Left cardiac atrium (tissue), 4 donors: Measurements from ENCODE around the gene HAAO. TPM values are rescaled to one million over a fixed set of nuclear protein-coding genes. Genes with fewer than 3 reads are reported as not detected.

Experiments used
- ATAC-seq, 2 donors: fragments of 200-7000 bp; cut with Tn5 transposase; one replicate each; pipeline ENCODE4 v1.9.1; 2020; ENCODE audit warnings: mild to moderate bottlenecking in 2 of 2, moderate library complexity in 2 of 2
- DNase-seq: peaks from one replicate; pipeline ENCODE4 v3.0.0-alpha.2; 2020
- intact Hi-C, 2 donors: fragments of 100-400 bp; cut with DNase I; formaldehyde crosslinking; loops; one replicate each; pipeline versions ENCODE4 v1.14.1 to v1.15.1; 2022 to 2023
- total RNA-seq, 2 donors: library from RNA; stranded (reverse); fragmentation: NEBNext Ultra II Directional; extraction: Animal tissue kit (Norgen Biotek cat#: 25700); gene quantifications; one replicate each; pipeline ENCODE4 v1.2.1, GENCODE V29; 2021
- donor health status: DM: no; HTN: yes; CAD: no.
- donor health status: DM: no; HTN: yes; CAD: no; lungs with severe emphysema.
- donor health status: DM: yes; HTN: yes; CAD: no.
- donor health status: Dilated cardiomyopathy.

The HAAO gene
- total RNA-seq, 2 donors from 2014 or later = 2.5 to 3.4 TPM

DNA sequence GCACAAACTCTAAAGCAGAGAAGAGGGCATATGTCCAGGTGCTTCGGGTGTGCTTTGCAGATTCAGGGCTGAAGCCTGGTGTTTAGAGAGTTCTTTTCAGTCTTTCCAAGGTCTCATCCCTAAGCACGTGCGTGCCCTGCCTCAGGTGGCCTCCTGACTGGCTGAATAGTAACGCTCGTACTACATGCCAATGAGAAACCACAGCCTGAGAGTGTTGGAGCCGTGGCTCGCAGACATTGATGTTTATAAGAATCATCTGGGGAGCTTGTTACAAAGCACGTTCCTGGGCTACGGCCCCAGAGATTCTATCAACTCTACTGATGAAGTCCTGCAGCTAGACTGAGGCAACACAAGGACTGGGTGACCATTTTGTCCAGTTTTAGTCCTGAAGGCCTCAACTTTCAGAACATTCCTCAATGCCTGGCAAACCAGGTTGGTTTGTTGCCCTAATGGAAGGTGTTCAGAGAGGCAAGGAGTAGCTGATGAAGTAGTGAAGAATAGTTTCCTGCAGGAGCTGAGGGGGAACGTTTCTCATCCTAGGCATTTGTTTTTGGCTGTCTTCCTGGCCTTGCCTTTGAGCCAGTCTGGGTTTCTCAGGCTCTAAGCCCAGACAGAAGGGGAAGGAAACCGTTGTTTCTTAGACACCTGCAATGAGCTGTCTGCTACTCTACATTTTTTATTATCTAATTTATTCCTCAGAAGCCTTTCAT lies 31.5 kb upstream of the HAAO start:
- DNase-seq (no peak), ATAC-seq (no peak)
- intact Hi-C loops = no loop called here

DNA sequence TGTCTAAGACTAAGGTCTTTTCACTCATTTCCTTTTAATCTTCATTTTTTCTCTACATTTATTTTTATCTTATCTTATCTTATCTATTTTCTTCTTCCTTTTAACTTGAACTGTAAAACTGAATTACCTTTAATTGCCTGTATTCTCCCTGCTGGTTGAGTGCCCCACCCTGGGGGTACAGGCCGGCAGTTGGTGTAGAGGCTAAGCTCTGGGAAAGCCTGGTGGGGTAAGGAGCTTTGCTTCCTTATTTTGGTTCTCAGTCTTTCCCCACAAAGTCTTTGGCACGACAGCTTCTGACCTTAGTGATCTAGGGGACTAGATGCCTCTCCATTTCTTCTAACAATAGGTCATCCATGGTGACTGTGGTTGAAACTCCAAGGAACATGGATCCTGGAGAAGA lies 26.8 kb upstream of the HAAO start:
- intact Hi-C loops = no loop called here
- no peak for DNase-seq
- ATAC-seq = no peak

DNA sequence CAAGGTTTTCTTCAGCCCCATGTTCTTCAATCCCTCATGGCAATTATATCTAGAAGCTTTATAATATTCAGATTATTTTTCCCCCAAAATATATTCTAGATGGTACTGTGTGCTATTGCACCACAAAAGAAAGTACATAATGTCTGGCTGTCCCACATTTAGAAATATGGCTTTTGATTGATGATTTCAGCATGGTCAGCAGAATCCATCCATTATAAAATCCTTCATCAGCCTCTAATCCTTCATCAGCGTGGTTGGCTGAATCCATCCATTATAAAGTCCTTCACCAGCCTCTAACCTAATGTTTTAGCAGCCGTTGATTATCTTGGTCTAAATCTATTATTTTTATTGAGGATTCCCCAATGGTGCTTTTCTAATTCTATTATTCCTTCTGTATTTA lies 23.3 kb upstream of the HAAO start:
- no peak for ATAC-seq
- DNase-seq = no peak
- intact Hi-C loops = no loop called here

DNA sequence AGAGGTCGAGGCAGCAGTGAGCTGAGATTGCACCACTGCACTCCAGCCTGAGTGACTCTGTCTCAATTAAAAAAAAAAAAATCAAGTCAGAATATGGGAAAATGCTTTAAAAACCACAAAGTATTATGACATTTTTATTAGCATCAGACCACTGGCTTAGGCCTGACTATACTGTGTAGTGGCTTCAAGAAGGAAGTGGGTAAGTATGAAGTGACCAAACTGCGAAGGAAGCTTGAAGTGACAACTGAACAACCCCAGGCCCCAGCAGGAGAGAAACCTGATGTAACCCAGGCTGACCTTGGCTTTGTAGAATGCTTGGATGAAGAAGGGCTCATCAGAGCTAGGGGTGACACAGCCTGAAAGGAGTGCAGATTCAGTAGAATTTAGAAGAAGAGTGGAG lies 21.4 kb upstream of the HAAO start:
- ATAC-seq (no peak), DNase-seq (no peak)
- intact Hi-C loops = no loop called here

DNA sequence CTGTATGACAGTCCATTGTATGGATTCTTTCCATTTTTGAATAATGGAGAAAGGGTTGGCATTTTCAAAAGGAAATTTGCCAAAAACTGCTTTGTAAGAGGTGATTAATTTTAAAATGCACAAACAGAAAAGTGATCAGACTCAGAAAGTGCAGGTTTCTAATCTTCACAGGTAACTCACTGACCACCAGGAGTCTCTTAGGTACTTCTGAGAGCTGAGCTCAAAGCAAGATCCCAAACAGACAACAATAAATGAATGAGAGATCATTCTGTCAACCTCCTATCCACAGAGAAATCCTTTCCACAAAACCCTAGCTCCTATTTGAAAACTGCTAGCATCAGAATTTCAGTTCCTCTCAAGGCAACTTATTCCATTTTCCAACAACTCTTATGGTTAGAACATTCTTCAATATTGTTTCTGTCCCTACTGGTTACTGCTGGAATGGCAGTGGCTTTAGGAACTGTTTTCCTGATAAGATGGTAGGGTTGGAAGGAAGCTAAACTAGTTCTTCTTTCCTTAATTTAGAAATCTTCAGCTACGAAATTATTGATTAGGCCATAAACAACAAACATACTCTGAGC lies 20.6 kb upstream of the HAAO start:
- ATAC-seq (no peak), DNase-seq (no peak)
- intact Hi-C loops = no loop called here

DNA sequence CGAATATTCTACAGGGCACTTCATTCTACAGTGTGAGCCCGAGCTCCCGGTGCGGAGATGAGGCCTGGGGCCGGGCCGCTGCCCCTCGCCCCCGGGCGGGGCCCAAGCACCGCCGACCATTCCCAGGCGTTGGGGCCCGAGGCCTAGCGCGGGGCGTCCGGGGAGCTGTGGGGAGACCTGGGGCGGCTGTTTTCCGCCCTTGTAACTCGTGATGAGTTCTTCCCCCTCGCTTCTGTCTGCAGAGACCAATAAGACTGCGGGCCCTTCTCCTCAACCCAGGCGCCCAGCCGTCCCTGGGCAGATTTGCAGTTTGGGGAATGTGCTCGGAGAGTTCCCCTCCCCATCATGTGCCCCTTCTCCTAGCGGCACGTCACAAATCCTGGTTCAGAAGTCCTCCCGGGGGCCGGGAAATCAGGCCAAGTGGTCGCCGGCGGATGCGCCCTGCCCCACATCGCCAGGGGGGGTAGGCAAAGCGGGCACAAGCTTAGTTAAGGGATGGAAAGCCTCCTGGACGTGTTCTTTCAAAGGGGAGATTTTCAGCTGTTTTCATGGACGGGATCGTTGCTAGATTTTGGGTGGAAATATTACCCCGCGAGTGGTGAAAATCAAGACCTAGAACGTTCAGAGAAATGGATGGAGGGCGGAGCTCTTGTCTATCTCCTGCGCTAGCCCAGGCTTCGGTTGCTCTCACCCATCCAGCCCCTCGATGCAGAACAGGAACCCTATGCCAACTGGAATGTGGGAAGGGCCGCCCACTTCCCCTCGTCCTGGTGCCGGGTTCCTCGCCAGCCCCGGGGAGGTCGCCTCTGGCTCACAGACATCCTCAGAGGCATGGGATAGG lies 18.8 kb upstream of the HAAO start:
- ATAC-seq = peak; percentile 19 to 32
- intact Hi-C loops = no loop called here
- peak; percentile 73 for DNase-seq

DNA sequence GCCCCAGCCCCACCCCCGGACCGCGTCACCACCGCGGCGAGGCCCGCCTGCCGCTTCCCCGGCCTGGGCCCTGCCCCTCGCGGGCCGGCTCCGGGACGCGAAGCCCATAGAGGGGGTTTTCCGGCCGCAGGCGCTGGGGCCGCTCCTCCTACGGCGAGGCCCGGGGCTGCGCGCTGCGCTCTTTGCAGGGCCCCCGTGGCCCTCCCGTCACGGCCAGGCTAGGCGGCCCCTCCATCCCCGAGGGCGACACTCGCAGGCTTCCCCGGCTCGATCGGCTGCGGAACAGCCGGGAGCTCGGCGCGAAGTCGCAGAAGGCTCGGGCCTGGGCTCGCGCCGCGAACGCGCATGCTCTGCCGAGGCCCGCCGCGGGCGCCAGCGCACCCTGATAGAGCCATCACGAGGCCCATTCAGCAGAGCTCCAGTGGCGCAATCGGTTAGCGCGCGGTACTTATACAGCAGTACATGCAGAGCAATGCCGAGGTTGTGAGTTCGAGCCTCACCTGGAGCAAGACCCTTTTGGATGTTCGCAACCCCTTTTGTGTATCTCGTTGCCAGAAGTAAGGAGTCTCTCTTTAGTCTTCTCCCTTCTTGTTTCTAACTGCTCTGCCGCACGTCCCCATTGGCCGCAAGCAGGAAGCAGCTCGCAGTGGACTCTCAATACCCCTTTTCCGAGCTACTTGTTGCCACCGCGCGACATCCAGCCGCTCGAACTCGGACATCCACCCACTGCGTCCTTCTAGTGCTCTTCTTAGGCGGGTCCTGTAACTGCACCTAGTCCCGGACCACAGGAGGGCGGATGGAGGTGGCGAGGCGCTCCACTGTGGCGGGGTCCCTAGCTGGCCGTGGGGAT lies 18.0 kb upstream of the HAAO start:
- intact Hi-C loops = no loop called here
- peak; percentile 95 for DNase-seq
- ATAC-seq = peak; percentile 92 to 93

DNA sequence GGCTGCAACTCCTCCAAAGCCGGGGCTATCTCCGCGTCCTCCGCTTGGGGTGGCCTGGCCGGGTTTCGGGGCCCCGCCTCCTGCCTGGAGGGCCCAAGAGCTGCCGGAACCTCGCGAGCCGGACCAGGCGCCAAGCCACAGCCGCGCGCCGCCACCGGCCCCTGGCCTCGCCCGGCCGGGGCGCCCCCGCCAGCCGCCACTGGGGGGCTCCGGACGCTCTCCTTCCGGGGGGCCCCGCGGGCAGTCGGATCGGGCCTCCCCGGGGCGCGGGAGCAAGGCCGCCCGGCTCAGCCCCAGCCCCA lies 17.4 kb upstream of the HAAO start:
- DNase-seq = peak; percentile 90
- intact Hi-C loops = no loop called here
- peak; percentile 61 to 75 for ATAC-seq

DNA sequence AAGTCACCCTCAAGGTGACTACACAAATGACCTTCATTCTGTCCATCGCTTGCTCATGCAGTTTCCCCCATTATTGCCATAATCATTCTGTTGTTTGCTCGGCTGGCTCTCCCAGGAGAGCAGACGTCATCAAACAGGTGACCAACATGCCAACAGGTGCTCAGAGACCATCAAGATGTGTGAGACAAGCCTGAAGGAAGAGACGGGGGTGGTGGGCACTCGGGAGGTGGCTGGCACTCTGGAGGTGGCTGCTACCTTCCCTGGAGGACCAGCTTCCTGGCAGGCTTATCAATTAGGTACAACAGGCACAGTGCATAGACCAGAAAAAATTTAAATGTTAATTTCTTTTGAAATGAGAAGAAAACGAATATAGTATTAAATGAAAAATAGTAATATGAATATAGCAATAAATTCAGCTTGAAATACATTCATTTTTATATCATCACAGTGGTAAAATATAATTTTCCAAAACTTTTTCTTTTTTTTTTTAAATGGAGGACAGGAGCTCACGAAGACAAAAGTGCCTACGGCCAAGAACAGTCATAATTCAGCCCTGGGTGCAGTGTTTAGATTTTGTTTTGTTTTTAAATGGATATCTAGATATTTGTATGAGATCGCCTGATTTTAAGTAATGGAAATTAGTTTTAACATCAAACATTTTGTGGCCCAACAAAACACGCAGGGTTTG lies 16.9 kb upstream of the HAAO start:
- ATAC-seq (no peak), DNase-seq (no peak)
- intact Hi-C loops = no loop called here

DNA sequence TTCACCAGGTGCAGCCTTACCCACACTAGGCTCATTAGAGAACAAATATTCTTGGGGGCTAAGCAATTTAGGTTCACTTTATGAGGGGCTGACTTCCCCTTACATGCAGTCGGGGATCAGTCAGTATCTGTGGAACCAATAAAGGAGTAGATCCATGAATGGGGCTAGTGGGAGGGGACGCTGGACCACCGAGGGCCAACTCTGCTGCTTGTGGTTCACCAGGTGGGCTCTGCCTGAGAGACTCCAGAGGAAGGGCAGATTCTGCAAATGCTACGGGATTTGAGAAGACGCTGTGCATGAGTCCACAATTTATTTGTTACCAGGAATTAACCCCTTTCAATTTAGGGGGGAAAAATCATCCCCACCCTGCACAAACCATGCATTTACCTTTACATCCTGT lies 15.9 kb upstream of the HAAO start:
- DNase-seq (no peak), ATAC-seq (no peak)
- intact Hi-C loops = no loop called here

DNA sequence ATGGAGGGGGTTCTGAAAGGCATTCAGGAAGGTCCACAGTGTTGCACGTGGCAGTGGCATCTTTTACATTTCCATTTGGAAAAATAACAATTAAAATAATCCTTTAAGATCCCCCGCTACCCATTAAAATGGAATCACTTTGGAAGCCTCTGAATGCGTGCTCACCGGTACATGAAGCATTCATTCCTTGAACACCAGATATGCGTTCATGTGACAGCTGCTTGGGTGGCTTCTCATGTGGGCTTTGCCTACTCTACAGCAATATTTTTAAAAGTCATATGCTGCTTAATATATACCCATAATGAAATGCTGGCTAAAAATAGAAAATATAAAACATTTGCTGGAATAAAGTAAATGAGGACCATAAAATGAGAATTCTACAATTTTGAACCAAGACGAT lies 14.4 kb upstream of the HAAO start:
- no peak for ATAC-seq
- DNase-seq = no peak
- intact Hi-C loops = no loop called here

DNA sequence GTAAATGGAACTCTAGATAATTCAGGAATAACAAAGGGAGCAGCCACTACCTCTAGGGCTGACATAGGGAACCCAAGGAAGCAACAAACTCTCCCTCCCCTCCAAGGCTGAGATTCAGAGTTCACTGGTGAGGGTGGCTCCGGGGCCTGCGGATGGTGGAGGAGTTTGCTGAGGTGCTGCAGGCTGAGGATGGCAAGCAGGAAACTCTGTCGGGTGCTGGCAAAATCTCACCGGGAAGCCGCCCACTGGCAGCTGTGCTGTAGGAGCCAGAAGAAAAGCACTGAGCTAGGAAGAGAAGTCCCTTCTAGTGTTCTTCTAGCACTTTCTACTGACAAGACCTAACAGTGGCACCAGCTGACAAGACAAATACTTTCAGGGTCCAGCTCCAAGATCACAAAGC lies 12.5 kb upstream of the HAAO start:
- intact Hi-C loops = no loop called here
- DNase-seq = no peak

DNA sequence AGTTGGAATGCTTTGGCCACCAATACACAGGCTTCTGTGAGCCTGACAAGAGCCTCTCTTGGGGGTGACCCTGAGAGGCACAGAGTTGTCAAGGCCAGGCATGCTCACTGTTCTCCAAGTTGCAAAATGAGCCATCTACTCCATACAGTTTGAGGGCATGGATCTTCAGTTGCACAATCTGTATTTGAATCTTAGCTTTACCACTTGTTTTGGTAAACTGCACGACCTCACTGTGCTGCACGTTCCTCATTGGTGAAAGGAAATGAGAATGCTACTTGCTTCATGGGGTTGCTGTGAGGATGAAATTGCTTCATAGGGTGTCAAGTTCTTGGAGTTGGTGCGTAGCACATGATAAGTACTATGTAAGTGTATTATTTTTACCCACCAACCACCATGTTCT lies 12.0 kb upstream of the HAAO start:
- intact Hi-C loops = no loop called here
- ATAC-seq (no peak), DNase-seq (no peak)

More for the DNA sequence above, 12.5 kb upstream of the HAAO start:
- ATAC-seq = no peak

DNA sequence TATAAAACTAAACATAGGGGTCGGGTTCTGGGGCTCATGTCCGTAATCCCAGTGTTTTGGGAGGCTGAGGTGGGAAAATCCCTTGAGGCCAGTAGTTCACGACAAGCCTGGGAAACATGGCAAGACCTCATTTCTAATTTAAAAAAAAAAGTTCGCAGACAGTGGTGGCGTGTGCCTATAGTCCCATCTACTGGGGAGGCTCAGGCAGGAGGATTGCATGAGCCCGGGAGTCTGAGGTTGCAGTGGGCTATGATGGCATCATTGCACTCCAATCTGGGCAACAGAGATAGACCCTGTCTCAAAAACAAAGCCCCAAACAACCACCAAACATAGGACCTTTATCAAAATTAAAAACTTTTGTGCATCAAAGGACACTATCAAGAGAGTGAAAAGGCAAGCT lies 9.8 kb upstream of the HAAO start:
- ATAC-seq = no peak
- DNase-seq = no peak
- intact Hi-C loops = no loop called here

DNA sequence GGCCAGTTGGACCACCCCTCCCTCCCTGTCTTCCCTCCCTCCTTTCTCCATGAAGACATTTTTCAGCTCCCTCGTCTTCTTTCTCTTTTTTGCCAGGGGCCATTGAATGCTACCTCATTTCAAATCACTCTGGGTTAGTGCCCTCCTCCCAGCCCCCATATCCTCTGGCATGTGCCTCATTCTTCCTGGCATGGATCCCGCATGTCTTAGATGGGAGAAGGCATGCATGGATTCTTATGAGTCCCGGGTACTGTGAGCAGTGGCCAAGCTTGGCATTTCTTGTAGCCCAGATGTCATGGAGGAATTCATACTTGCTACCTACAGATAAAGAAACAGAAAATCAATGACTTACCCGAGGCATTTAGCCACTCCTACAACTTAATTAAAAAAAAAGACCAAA lies 9.0 kb upstream of the HAAO start:
- ATAC-seq (peak in 1 of 2 donors; percentile 32), DNase-seq (no peak)
- intact Hi-C loops = no loop called here

DNA sequence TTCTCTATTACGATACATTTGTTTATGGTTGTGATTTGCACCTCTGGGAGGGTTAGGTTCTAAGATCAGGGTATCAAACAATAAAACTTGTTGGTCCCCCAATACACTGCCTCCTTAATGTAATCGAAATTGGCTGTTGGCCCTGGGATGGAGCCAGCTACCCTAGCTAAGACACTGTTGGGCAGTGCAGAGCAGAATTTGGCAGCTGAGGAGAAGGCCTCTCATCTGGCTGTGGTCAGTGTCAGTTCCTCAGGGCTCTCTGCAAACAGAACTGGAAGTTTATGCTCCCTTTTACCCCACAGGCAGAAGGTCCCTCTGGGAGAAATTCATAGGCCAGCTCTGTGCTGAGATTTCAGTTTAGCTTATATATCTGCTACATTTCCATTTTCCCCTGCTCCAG lies 8.6 kb upstream of the HAAO start:
- intact Hi-C loops = no loop called here
- DNase-seq = no peak
- peak; percentile 35 to 72 for ATAC-seq

DNA sequence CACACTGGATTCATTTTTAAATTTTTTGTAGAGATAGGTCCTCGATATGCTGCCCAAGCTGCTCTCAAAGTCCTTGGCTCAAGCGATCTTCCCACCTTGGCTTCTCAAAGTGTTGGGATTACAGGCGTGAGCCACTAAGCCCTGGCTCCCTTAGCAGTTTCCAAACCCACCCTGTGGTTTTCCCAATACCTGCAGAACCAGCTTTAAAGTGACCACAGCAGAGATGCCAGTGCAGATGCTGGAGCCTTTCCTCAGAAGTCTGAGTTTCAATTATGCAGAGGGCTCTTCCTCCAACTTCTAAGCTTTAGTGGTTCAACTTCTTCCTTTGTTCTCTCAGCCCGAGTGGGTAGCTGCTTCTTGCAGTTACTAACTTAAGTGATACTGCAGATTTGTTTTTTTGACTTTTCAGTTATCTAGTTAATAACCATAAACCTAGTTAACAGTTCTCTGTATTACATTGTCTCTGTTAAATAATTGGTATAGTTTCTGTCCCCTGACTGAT lies 8.1 kb upstream of the HAAO start:
- DNase-seq (no peak), ATAC-seq (no peak)
- intact Hi-C loops = no loop called here

DNA sequence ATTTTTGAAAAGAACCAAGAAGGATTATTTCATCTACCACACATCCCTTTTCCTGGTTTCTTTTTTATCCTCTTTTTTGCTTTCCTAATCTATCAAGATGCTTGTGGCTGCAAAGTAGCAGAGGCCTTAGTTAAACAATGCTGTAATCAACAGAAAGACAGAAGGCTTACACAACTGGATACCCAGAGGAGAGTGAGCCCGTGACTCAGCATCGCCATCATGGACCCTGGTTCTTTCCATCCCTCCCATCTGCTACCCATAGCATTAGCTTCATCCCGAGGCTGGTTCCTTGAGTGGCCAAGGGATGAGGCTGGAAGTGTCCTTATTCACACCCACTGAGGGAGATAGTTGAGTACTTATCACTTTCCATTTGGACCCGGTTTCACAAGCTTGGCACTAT lies 7.5 kb upstream of the HAAO start:
- intact Hi-C loops = no loop called here
- no peak for DNase-seq
- ATAC-seq = no peak

DNA sequence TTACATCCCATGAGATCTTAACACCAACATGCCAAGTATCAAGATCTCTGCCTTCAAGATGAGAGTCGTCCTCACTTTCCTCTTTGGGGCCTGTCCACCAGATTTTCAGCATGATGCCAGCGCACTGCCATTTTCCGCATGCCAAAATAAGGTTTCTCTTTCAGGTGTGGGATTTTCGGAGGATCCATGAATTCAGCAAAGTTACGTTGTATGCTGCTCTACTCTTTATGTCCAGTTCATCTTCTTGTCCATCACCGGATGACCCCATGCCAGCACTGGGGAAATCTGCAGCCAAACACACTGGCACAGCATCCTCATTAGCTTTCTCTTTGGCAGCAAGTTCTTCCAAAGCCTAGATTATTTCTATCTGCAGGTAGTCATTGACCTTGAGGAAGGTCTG lies 4.9 kb upstream of the HAAO start:
- no peak for ATAC-seq
- intact Hi-C loops = no loop called here
- DNase-seq = no peak
